Loucy (cell line): ENCODE results near the gene MAP3K15.

Source experiments
- H2AFZ ChIP-seq: fragments of 200-600 bp; sonication (generic); 2 replicates; pipeline ENCODE4 v1.6.0; 2016; ENCODE audit warnings: antibody characterized with exemption, mild to moderate bottlenecking, low read length, moderate library complexity
- H3F3A ChIP-seq: fragments of 200-600 bp; 2 replicates; pipeline ENCODE4 v1.6.0; 2016; ENCODE audit warnings: antibody characterized with exemption, low read depth, mild to moderate bottlenecking
- H3K27me3 ChIP-seq: fragments of 200-600 bp; sonication (generic); 2 replicates; pipeline ENCODE4 v1.6.1; 2014; ENCODE audit warnings: low read length, mild to moderate bottlenecking; ENCODE audit not compliant: insufficient read depth, poor library complexity, severe bottlenecking
- H3K36me3 ChIP-seq: fragments of 200-600 bp; sonication (generic); 2 replicates; pipeline ENCODE4 v1.6.1; 2016; ENCODE audit warnings: low read length; ENCODE audit not compliant: insufficient read depth
- H3K4me1 ChIP-seq: fragments of 200-600 bp; sonication (generic); 2 replicates; pipeline ENCODE4 v1.5.1; 2014; ENCODE audit warnings: low read length, mild to moderate bottlenecking; ENCODE audit not compliant: insufficient read depth, poor library complexity, severe bottlenecking
- H3K4me2 ChIP-seq: fragments of 200-600 bp; sonication (generic); 2 replicates; pipeline ENCODE4 v1.6.0; 2014; ENCODE audit warnings: antibody characterized with exemption, low read length, low read depth, mild to moderate bottlenecking; ENCODE audit not compliant: poor library complexity, severe bottlenecking
- H3K4me3 ChIP-seq: fragments of 200-600 bp; sonication (generic); 2 replicates; pipeline ENCODE4 v1.5.1; 2014; ENCODE audit warnings: low read length, mild to moderate bottlenecking, mixed read lengths; ENCODE audit not compliant: poor library complexity, severe bottlenecking
- H3K79me2 ChIP-seq: fragments of 200-600 bp; sonication (generic); 2 replicates; pipeline ENCODE4 v1.6.1; 2014; ENCODE audit warnings: low read length; ENCODE audit not compliant: insufficient read depth
- H3K9ac ChIP-seq: fragments of 200-600 bp; sonication (generic); 2 replicates; pipeline ENCODE4 v1.6.0; 2014; ENCODE audit warnings: mild to moderate bottlenecking, low read depth, low read length, moderate library complexity; ENCODE audit not compliant: poor library complexity, severe bottlenecking
- H3K9me2 ChIP-seq: fragments of 200-600 bp; sonication (generic); replicated peaks from 2 replicates; pipeline ENCODE4 v1.6.1; 2016; ENCODE audit warnings: low read depth, low read length, mixed read lengths
- H3K9me3 ChIP-seq: fragments of 200-600 bp; sonication (generic); 2 replicates; pipeline ENCODE4 v1.6.1; 2014; ENCODE audit warnings: mild to moderate bottlenecking, antibody characterized with exemption, low read length, low read depth; ENCODE audit not compliant: insufficient read depth
- H4K20me1 ChIP-seq: fragments of 200-600 bp; sonication (generic); 2 replicates; pipeline ENCODE4 v1.6.0; 2014; ENCODE audit warnings: antibody characterized with exemption, low read length, mild to moderate bottlenecking; ENCODE audit not compliant: insufficient read depth, poor library complexity, severe bottlenecking
- EZH2phosphoT487 ChIP-seq: fragments of 200-600 bp; IDR thresholded peaks from 2 replicates; pipeline ENCODE4 v1.6.1; 2018; ENCODE audit warnings: antibody characterized with exemption, mild to moderate bottlenecking, moderate library complexity, borderline replicate concordance
- TF ChIP-seq, protein P1 (sequence below): fragments of 200-600 bp; sonication (generic); conservative IDR thresholded peaks from 2 replicates; pipeline ENCODE4 v1.5.1; 2014; ENCODE audit warnings: mild to moderate bottlenecking, antibody characterized with exemption, low read length

MAP3K15 gene

DNA sequence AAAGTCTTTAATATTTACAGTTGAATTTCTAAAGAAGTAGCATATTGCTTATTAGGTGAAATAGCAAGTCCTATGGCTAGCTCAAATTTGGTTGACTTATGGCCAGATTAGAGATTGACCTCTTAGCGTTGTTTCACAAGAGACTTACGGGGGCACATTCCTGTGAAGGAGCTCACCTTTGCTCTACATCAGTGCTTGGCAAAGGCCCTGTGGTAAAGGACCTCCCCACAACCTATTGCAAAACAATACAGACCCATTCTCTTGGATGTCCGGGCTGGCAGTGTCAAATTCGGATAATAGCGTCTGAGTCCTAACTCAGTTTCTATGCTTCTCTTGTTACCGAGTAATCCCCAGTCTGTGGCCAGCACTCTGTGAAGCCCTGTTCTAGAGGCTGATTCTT, 160.7 kb downstream of the MAP3K15 start:
- H3F3A ChIP-seq: peaks cover 5% of the 10 kb centered on the region; the same call in 1 of the 2 replicates
- H3K4me1 ChIP-seq: peaks cover 17% of the 10 kb centered on the region
- TF ChIP-seq, protein P1, sequence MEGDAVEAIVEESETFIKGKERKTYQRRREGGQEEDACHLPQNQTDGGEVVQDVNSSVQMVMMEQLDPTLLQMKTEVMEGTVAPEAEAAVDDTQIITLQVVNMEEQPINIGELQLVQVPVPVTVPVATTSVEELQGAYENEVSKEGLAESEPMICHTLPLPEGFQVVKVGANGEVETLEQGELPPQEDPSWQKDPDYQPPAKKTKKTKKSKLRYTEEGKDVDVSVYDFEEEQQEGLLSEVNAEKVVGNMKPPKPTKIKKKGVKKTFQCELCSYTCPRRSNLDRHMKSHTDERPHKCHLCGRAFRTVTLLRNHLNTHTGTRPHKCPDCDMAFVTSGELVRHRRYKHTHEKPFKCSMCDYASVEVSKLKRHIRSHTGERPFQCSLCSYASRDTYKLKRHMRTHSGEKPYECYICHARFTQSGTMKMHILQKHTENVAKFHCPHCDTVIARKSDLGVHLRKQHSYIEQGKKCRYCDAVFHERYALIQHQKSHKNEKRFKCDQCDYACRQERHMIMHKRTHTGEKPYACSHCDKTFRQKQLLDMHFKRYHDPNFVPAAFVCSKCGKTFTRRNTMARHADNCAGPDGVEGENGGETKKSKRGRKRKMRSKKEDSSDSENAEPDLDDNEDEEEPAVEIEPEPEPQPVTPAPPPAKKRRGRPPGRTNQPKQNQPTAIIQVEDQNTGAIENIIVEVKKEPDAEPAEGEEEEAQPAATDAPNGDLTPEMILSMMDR: no peak
- TF ChIP-seq EZH2phosphoT487: no peak
- H2AFZ ChIP-seq: no peak overlapping the region
- H3K27me3 ChIP-seq: no peaks in the 10 kb centered on the region
- no peak overlapping the region for H3K4me3 ChIP-seq
- H3K4me2 ChIP-seq: no peak overlapping the region
- peaks cover 3% of the 10 kb centered on the region for H4K20me1 ChIP-seq
- H3K36me3 ChIP-seq: peaks cover 73% of the 10 kb centered on the region; the same call in 1 of the 2 replicates
- no peak overlapping the region for H3K9ac ChIP-seq
- H3K79me2 ChIP-seq: peaks cover 3% of the 10 kb centered on the region; the same call in 1 of the 2 replicates
- no peaks in the 10 kb centered on the region for H3K9me3 ChIP-seq
- H3K9me2 ChIP-seq: no peaks in the 10 kb centered on the region

DNA sequence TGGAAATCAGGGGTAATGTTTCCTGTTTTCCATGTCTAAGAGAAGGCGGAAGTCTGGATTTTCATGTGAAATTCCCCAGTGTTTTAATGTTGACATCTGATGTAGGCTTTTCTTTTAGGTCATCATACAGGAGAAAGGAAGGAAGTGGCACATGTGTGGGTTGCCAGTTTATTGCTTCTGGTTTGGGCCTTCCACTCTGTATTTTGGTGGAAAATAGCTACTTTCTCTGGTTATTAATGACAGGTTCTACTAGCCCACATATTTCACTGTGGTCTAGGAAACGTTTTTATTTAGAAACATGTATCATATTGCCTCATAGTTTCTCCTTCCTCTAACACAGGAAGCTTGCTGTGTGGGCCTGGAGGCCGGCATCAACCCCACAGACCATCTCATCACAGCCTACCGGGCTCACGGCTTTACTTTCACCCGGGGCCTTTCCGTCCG, 164.3 kb downstream of the MAP3K15 start:
- H2AFZ ChIP-seq: no peak overlapping the region
- peaks cover 5% of the 10 kb centered on the region; the same call in 1 of the 2 replicates for H3F3A ChIP-seq
- peak overlapping the region; percentile 48 for H3K4me3 ChIP-seq
- peaks cover 37% of the 10 kb centered on the region; the same call in 1 of the 2 replicates for H3K36me3 ChIP-seq
- no peaks in the 10 kb centered on the region for H3K9me2 ChIP-seq
- TF ChIP-seq, protein P1: no peak
- TF ChIP-seq EZH2phosphoT487: no peak
- H3K9ac ChIP-seq: peak overlapping the region; percentile 16
- no peaks in the 10 kb centered on the region for H3K9me3 ChIP-seq
- peaks cover 10% of the 10 kb centered on the region for H4K20me1 ChIP-seq
- no peaks in the 10 kb centered on the region for H3K27me3 ChIP-seq
- peaks cover 27% of the 10 kb centered on the region for H3K79me2 ChIP-seq
- peaks cover 22% of the 10 kb centered on the region for H3K4me1 ChIP-seq
- H3K4me2 ChIP-seq: peak overlapping the region; percentile 50

- H3K36me3 ChIP-seq: peaks cover 22% of the 10 kb centered on the region; the same call in 1 of the 2 replicates
- peaks cover 16% of the 10 kb centered on the region for H4K20me1 ChIP-seq
- H3K27me3 ChIP-seq: no peaks in the 10 kb centered on the region
- H3K9me3 ChIP-seq: no peaks in the 10 kb centered on the region
- no peak overlapping the region for H3K4me3 ChIP-seq
- peaks cover 22% of the 10 kb centered on the region for H3K4me1 ChIP-seq
- TF ChIP-seq, protein P1: no peak
- no peak for TF ChIP-seq EZH2phosphoT487
- no peak overlapping the region for H3K4me2 ChIP-seq
- H3K9ac ChIP-seq: no peak overlapping the region
- no peak overlapping the region for H2AFZ ChIP-seq
- peaks cover 44% of the 10 kb centered on the region for H3K79me2 ChIP-seq
- H3K9me2 ChIP-seq: no peaks in the 10 kb centered on the region
- H3F3A ChIP-seq: peaks cover 5% of the 10 kb centered on the region; the same call in 1 of the 2 replicates
Observed at GRCh38 chrX:19349264-19349663, 166.0 kb downstream of the MAP3K15 start.
